GM12872 (cell line): ENCODE results near the gene SIX3.

Experiments
- TF ChIP-seq, protein P1 (sequence below): IDR thresholded peaks from 3 replicates; pipeline ENCODE4 v1.5.1; 2011; ENCODE audit warnings: low read depth, mild to moderate bottlenecking, low read length, moderate library complexity; ENCODE audit not compliant: insufficient read depth

SIX3 gene

DNA sequence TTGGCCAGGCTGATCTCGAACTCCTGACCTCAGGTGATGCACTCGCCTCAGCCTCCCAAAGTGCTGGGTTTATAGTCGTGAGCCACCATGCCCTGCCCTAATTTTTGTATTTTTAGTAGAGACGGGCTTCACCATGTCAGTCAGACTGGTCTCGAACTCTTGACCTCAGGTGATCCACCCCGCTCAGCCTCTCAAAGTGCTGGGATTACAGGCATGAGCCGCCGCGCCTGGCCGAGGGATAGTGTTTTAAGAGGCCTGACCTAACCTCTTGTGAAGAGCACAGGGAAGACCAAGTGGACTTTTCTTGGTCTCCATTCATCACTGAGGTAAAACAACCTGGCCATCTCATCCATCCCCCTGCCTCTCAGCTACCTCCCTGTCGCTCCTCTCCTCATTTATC is 38.1 kb downstream of the SIX3 start:
- TF ChIP-seq, protein P1, sequence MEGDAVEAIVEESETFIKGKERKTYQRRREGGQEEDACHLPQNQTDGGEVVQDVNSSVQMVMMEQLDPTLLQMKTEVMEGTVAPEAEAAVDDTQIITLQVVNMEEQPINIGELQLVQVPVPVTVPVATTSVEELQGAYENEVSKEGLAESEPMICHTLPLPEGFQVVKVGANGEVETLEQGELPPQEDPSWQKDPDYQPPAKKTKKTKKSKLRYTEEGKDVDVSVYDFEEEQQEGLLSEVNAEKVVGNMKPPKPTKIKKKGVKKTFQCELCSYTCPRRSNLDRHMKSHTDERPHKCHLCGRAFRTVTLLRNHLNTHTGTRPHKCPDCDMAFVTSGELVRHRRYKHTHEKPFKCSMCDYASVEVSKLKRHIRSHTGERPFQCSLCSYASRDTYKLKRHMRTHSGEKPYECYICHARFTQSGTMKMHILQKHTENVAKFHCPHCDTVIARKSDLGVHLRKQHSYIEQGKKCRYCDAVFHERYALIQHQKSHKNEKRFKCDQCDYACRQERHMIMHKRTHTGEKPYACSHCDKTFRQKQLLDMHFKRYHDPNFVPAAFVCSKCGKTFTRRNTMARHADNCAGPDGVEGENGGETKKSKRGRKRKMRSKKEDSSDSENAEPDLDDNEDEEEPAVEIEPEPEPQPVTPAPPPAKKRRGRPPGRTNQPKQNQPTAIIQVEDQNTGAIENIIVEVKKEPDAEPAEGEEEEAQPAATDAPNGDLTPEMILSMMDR, result no peak

DNA sequence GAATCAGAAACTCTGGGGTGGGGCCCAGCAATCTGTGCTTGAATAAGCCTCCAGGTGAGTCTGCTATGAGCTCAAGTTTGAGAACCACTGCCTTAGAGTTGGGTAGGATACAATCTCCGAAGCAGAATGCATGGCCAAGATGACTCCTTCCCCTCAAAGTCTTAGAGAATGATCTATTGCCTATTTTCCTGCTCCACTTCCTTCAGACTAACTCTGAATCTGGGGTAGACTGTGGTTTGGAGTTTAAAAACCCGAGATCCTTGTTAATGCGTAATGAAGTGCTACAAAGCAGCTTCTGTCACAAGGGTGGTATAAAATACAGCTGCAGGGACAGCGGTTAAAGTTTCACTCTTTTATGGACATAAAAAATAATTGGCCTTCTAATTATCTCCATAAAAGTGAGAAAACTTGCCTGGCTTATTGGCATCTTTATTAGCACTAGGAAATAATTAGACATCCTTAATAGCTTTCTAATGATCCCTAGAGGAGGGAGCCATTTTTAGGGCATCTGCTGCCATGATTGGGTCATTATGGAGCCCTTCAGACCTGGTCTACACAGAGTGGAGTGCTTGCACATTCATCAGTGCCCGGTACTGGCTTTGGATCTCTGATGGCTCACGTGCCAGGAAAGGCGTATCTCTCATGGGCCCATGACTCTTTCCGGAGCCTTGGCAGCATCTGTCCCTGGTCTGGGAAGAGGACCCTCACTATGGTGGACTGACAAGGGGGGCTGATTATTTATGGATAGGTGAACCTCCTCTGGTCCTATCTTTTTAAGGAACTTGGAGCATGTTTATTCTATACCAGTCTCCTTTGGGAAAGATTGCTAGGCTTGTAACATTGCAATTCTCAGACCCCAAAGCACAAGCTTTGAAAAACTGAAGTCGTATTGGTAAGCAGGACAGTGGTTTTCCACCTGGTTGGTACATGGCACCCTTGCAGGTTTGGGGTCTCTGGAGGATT is 39.5 kb downstream of the SIX3 start:
- TF ChIP-seq, protein P1, result no peak

DNA sequence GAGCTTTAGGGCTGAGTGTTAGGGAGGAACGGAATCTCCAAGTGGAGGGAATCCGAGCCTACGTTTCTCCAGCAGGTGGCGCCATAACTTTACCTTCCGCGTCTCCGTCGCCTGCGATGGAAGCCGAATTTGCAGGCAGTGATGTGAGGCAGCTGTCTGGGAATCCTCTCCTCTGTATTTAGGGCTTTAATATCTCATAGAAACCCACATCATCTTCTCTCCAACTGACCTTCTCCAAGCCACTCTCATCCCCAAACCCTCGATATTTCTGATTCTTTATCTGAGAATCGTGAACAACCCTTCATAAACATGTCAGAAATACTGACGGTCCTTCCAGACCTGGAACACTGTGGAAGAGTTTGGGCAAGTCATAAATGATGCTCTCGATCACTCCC is 40.2 kb downstream of the SIX3 start:
- TF ChIP-seq, protein P1, result peak; percentile 90

DNA sequence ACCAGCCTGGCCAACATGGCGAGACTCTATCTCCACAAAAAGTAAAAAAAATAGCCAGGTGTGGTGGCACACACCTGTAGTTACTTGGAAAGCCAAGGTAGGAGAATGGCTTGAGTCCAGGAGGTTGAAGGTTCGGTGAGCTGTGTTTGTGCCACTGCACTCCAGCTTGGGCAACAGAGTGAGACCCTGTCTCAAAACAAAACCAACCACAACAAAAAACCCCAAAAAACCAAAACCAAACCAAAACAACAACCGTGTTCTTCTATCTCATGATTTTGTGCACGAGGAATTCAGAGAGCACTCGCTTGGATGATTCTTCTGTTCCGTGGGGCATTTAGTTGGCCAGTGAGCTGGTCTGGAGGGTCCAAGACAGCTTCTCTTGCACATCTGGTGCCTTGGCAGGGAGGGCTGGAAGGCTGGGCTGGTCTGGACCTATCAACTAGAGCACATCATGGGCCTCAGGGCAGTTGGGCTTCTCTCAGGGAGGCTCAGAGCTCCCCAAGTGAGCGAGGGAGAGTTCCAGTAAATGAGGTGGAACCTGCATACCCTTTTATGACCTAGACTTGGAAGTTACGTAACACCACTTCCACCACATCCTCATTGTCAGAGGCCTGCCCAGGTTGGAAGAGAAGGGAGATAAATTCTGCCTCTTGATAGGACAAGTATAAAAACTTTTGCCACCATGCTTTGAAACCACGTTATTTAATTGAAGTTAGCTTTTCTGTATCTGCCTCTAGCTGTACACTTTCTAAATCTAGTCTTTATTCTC is 42.5 kb downstream of the SIX3 start:
- TF ChIP-seq, protein P1, result no peak

DNA sequence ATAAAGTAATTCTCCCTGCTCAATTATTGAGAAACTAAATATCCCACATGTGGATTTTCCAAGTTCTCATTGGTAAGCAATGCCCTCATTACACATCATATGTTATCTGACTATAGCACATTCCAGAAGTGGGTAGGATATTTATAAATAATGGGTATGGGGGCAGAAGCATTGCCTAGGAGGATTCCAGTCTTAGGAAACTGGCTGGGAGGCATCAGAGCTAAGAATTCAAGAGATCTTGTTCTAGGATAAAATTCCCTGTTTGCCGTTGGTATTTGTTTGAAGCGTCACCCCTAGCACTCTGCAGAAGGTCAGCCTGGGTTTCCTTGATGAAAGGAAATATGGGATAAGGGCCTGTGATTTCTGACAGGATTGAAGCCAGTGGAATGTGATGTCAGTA is 47.7 kb downstream of the SIX3 start:
- TF ChIP-seq, protein P1, result no peak

DNA sequence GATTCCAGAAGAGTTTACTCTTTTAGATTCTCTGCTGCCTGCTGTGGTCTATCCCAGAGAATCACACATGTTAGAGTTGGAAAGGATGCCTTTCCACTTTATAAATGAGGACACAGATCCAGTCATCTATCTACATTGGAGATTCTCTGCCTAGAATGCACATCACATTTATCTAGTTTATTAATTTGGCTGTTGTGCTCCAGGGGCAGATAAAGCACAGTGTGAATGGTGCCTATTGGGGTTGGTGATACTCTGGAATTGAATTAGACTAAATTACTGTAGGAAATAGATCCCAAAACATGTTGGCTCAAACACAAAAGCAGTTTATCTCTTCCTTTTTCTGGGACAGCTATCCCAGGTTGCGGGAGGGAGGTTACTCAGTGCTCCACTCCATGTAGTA is 52.9 kb downstream of the SIX3 start:
- TF ChIP-seq, protein P1, result no peak
